ACC112 (cell line): ENCODE data around the gene SEPTIN11.

Experiments
- H2AFZ ChIP-seq: fragments of 200-600 bp; sonication (generic); one replicate; pipeline ENCODE4 v1.6.0; 2017; ENCODE audit warnings: antibody characterized with exemption, low read length; ENCODE audit not compliant: unreplicated experiment
- H3K27ac ChIP-seq: fragments of 200-600 bp; sonication (generic); 2 replicates; pipeline ENCODE4 v1.5.1; 2014; ENCODE audit warnings: low read depth, mild to moderate bottlenecking, antibody characterized with exemption, low read length, moderate library complexity
- H3K27me3 ChIP-seq: fragments of 200-600 bp; sonication (generic); 2 replicates; pipeline ENCODE4 v1.6.1; 2014; ENCODE audit warnings: mild to moderate bottlenecking, antibody characterized with exemption, low read length, moderate library complexity, mixed read lengths; ENCODE audit not compliant: insufficient read depth
- H3K36me3 ChIP-seq: fragments of 200-600 bp; sonication (generic); 2 replicates; pipeline ENCODE4 v1.6.1; 2016; ENCODE audit warnings: mild to moderate bottlenecking, antibody characterized with exemption, low read length, moderate library complexity, mixed read lengths; ENCODE audit not compliant: insufficient read depth
- H3K4me1 ChIP-seq: fragments of 200-600 bp; sonication (generic); one replicate; pipeline ENCODE4 v1.6.1; 2016; ENCODE audit warnings: low read length, mixed read lengths; ENCODE audit not compliant: insufficient read depth, unreplicated experiment, control insufficient read depth
- H3K4me3 ChIP-seq: fragments of 200-600 bp; sonication (generic); 2 replicates; pipeline ENCODE4 v1.5.1; 2014; ENCODE audit warnings: mild to moderate bottlenecking, low read depth, low read length
- H3K79me2 ChIP-seq: fragments of 200-600 bp; sonication (generic); one replicate; pipeline ENCODE4 v1.6.0; 2016; ENCODE audit warnings: low read length; ENCODE audit not compliant: control insufficient read depth, unreplicated experiment, insufficient read depth

Gene SEPTIN11

DNA sequence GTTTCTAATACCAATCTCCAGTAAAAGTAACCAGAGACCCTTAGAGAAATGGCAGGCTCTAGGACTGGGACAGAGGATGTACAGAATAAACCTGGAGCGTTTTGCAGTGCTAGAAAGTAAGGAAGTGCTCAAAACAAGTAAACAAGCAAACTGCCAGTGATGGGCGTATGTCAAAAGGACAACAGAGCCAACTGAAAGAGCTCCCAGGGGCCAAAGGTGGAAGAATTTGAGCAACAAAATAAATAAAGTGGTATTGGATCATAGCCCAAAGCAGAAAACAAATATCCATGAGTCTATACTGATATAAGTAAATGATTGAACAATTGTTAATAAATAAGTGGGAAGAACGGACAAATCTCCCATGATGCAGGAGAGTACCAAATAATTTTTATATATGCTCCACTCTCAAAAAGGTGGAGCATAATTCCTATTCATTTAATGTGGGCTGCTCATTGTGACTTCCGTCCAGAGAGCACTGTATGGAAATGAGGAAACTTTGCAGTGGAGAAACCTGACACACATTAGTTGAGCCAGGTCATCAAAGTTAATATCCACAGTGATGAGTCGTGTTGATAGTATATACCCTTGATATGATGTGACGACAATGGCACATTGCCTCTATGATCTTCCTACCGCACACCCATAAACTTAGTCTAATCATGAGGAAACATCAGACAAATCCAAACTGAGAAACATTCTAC, 17.8 kb upstream of the SEPTIN11 start:
- H2AFZ ChIP-seq: no peak overlapping the region
- H3K27me3 ChIP-seq: no peaks in the 10 kb centered on the region
- no peaks in the 10 kb centered on the region for H3K36me3 ChIP-seq
- no peaks in the 10 kb centered on the region for H3K4me1 ChIP-seq
- no peaks in the 10 kb centered on the region for H3K79me2 ChIP-seq
- H3K4me3 ChIP-seq: no peak overlapping the region
- H3K27ac ChIP-seq: no peak overlapping the region

DNA sequence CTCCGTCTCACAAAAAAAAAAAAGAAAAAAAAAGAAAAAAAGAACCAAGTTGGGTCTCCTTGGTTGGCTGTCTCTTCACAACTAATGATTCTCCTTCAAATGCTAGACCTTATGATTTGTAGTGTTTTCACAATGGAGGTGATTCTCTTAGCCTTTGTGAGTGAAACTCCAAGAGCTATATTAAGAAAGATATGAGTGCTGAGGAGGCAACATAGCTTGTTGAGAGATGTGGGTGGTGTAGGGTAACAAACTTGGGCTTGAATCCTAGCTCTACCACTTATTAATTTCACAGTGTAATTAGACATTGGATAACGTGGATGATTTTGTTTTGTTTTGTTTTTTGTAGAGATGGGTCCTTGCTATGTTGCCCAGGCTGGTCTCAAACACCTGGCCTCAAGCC, 10.4 kb upstream of the SEPTIN11 start:
- Histone ChIP-seq H3K27ac (no peak overlapping the region), H3K4me1 (peaks cover 14% of the 10 kb centered on the region), H3K27me3 (no peaks in the 10 kb centered on the region), H2AFZ (no peak overlapping the region), H3K79me2 (no peaks in the 10 kb centered on the region), H3K4me3 (no peak overlapping the region), H3K36me3 (peaks cover 11% of the 10 kb centered on the region)

DNA sequence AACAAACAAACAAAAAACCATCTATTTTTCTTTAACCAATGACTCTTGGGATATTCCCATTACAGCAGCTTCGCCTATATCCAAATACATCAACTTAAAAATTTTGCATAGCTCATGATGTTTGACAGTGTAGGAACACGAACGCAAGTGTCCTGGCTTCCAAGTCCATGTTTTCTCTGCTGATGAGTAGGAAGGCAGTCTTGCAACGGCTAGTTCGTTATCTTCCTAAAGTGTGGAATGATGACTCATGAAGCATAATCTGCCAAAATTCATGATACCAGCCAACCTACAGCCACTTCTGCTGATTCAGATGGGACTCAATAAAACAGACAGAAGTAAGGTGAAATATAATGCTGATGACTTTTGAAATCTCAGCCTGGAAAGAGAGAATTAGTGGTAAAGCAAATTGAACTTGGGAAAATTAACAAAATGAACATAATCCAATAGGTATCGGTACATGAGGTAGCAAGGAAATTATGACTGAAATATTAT, 6.4 kb upstream of the SEPTIN11 start:
- Histone ChIP-seq H3K4me1 (peaks cover 24% of the 10 kb centered on the region), H3K27me3 (no peaks in the 10 kb centered on the region), H3K79me2 (peaks cover 6% of the 10 kb centered on the region), H3K4me3 (0 out of 2 replicates have a peak overlapping the region, but pooled peaks have one; percentile 1), H3K36me3 (peaks cover 11% of the 10 kb centered on the region), H2AFZ (no peak overlapping the region), H3K27ac (peak overlapping the region; percentile 5; the same call in 1 of the 2 replicates)

DNA sequence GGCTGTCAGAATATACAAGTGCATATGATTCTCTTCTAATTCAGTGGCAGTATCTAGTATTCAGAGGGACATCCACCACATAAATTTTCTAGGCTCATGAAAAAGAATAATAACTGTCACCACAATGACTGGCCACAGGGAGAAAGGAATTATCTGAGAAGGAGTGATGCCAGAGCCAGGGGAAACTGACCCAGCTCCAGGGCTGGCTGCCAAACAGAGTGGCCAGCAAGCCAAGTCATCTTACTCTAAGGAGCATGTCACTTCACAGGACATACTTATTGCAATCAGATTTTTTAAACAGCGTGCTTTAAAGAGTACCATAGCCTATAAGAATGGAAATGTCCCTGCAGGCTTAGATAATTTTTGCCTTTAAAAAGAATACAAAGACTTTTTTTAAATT, 5.8 kb upstream of the SEPTIN11 start:
- H3K27ac ChIP-seq: peak overlapping the region; percentile 5; the same call in 1 of the 2 replicates
- H3K27me3 ChIP-seq: no peaks in the 10 kb centered on the region
- H3K36me3 ChIP-seq: peaks cover 11% of the 10 kb centered on the region
- H3K4me3 ChIP-seq: 0 out of 2 replicates have a peak overlapping the region, but pooled peaks have one; percentile 1
- peaks cover 10% of the 10 kb centered on the region for H3K79me2 ChIP-seq
- no peak overlapping the region for H2AFZ ChIP-seq
- H3K4me1 ChIP-seq: peaks cover 24% of the 10 kb centered on the region

DNA sequence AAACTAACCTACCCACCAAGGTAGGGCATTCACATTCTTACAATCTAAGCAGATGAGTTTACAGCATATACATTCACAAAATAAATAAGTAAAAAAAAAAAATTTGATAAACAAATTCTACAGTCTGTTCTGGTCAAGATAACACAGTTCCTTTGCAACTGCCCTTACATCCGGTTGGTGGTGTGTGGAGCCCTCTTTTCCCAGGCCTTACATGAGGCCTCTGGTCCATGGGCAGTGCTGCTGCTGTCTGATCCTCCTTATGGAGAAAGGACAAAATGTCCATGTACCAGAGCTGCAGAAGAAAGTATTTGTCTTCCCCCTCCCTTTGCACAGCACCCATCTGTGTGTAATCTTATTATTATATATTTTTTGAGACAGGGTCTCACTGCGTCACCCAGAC, 2.2 kb upstream of the SEPTIN11 start:
- Histone ChIP-seq H3K4me3 (no peak overlapping the region; the same call in 1 of the 2 replicates), H2AFZ (no peak overlapping the region), H3K36me3 (no peaks in the 10 kb centered on the region), H3K4me1 (peaks cover 26% of the 10 kb centered on the region), H3K79me2 (peaks cover 34% of the 10 kb centered on the region), H3K27me3 (no peaks in the 10 kb centered on the region), H3K27ac (no peak overlapping the region)

DNA sequence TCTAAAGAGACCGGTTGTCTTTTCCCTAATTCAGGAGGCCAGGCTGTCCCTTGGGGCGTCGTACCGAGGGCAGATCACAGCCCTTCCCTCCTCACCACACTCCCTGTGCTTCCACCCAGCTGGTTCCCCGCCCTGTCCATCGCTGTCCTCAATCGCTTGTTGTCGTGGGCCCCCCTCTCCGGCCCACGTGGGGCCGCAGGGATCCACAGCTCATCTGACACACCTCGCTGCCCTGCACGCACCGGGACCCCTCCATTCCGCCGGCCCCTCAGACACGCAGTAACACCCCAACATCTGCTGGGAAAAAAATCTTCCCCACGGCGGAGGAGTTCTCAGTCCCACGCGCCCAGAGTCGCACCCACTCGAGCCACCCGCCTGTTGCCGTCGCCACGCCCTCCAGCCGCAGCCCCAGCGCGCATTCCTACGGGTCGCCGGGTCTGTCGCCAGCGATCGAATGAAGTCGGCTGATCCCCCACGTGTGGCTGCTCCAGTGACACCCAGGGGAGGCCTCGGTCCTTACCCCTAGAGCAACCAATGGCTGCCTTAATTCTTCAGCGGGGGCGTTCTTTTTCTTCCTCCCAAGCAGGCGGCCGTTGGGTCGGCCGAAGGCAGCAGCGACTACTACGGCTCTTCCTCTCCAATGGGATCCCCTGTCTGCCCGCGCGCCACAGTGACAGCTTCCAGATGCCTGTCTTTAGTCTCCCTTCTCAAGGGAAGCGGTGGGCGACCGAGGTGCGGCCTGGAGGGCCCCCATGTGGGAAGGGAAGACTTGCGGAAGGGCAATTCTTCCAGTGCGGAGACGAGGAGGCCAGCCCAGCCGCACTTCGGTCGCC, 893 bp upstream of the SEPTIN11 start:
- peak overlapping the region; percentile 68 for H2AFZ ChIP-seq
- peaks cover 47% of the 10 kb centered on the region for H3K79me2 ChIP-seq
- peaks cover 26% of the 10 kb centered on the region for H3K4me1 ChIP-seq
- H3K36me3 ChIP-seq: no peaks in the 10 kb centered on the region
- no peaks in the 10 kb centered on the region for H3K27me3 ChIP-seq
- H3K27ac ChIP-seq: peak overlapping the region; percentile 36; the same call in 1 of the 2 replicates
- peak overlapping the region; percentile 96 for H3K4me3 ChIP-seq

DNA sequence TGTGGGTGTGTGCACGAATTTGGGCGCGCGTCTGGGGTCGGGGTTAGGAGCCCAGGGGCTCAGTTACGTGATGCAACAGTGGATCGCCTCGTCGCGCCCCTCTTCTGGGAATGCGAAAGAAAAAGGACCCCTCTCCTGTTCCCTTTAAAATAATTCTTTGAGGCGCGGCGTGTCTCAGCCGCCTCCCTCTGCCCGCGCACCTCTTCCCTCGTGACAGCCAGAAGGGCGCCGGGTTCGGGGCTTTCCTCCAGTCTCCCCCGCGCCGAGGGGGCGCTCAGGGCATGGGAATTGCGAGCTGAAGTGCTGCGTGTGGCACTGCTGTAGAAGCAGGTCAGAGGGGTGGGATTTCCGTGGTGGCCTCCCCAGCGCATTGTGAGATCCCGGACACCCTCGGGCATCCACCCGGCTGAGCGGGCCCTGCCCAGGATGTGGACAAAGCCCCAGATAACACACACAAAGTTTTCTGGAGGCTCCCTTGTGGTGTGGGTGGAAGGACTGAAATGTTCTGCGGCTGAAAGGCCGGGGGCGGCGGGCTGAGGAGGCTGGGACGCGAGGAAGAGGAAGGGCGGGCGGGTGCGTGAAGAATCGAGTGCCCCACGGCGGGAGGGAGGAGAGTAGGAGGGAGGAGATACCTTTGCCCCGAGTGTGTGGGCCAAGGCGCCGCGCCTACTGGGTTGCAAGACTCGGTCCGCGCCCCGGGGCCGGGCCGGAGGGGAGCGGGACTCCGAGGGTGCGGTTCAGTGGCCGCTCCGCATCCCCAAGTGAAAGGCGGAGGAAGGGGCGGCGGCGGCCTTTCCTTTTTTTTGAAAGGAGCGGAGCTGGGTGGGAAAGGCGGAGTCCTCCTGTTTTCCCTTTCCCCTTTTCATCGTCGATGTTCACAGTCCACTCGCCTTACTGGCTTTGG, 752 bp downstream of the SEPTIN11 start:
- Histone ChIP-seq H3K36me3 (no peaks in the 10 kb centered on the region), H3K4me3 (peak overlapping the region; percentile 96), H3K4me1 (peaks cover 20% of the 10 kb centered on the region), H2AFZ (peak overlapping the region; percentile 75), H3K27ac (peak overlapping the region; percentile 70), H3K27me3 (no peaks in the 10 kb centered on the region), H3K79me2 (peaks cover 63% of the 10 kb centered on the region)

DNA sequence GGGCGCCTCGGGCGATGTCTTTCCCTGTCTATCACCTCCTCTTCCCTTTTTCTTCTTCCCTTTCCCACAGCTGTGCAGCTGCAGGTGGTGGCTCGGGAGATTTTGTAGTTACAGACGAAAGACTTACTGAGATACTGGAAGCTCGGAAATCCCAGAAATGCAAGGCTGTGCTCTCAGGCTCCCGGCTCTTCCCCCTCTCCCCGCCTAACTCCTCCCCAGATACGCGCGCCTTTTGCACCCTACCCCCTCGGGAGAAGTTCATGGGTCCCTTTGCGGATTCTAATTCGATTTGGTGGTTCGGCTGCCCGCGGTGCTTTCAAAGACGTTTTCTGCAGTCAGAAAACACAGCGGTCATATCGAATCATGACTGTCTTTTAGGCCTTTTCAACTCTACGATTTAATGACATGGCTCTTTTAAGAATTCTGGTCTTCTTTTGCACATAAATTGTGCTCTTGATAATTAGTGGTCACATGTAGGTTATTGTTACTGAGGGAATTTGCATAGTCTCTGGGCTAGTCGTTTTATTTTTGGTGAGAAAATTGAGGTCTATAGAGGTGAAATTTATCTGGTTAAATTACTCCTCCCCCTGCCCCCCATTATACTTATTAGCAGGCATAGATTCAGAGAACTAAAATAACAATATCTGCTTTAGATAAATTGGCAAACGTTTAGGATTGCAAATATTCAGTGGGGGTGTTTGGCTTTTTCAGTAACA, 1.6 kb downstream of the SEPTIN11 start:
- H3K36me3 ChIP-seq: no peaks in the 10 kb centered on the region
- H3K4me3 ChIP-seq: peak overlapping the region; percentile 96
- peak overlapping the region; percentile 70 for H3K27ac ChIP-seq
- peak overlapping the region; percentile 75 for H2AFZ ChIP-seq
- peaks cover 71% of the 10 kb centered on the region for H3K79me2 ChIP-seq
- H3K4me1 ChIP-seq: peaks cover 20% of the 10 kb centered on the region
- H3K27me3 ChIP-seq: no peaks in the 10 kb centered on the region

DNA sequence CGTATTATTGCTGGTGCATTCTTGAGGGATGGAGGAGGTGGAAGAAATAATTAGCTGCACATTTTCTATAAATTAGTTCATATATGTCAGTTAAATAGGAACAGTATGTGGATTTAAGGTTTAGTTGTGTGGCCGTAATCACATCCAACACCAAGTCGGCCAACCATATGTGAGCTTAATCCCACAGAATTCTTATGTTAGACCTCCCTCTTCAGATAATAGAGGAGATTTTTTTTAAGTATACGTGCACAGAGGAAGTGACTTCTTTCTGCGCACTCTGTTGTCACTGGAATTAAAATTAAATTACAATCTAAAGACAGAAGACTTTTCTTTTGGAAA, 2.1 kb downstream of the SEPTIN11 start:
- Histone ChIP-seq H3K36me3 (no peaks in the 10 kb centered on the region), H3K79me2 (peaks cover 76% of the 10 kb centered on the region), H3K4me1 (peaks cover 20% of the 10 kb centered on the region), H3K27ac (peak overlapping the region; percentile 70; the same call in 1 of the 2 replicates), H3K27me3 (no peaks in the 10 kb centered on the region), H2AFZ (no peak overlapping the region), H3K4me3 (peak overlapping the region; percentile 96)
